ENCODE data around the gene ZNF672. TPM values are rescaled to one million over a fixed set of nuclear protein-coding genes. Genes with fewer than 3 reads are reported as not detected.
A peak's percentile ranks its signal among the peaks of the same experiment; 100 is the strongest.
"Not testable (repeated sequence)": the region's sequence is repeated elsewhere in the genome, so short reads cannot be mapped to it uniquely, and the experiment has no call there.

The ZNF672 gene
- total RNA-seq, 1 experiment from 2014 or later = 13.8 TPM

GRCh38 chr1:248812736-248813425 lies 25.1 kb upstream of the ZNF672 start:
- DNase-seq (ENCODE audit: low read depth) = no peak

- no peak for DNase-seq (ENCODE audit: low read depth)
These were observed 24.5 kb upstream of the ZNF672 start for GRCh38 chr1:248813546-248813945.

GRCh38 chr1:248814351-248814750 lies 23.7 kb upstream of the ZNF672 start:
- no peak for DNase-seq (ENCODE audit: low read depth)

GRCh38 chr1:248815407-248816034 lies 22.5 kb upstream of the ZNF672 start:
- no peak for DNase-seq (ENCODE audit: low read depth)

GRCh38 chr1:248816042-248816851 lies 21.8 kb upstream of the ZNF672 start:
- no peak for DNase-seq (ENCODE audit: low read depth)

- DNase-seq (ENCODE audit: low read depth) = no peak
These were observed 21.0 kb upstream of the ZNF672 start for GRCh38 chr1:248817065-248817464.

GRCh38 chr1:248818505-248819374 lies 19.3 kb upstream of the ZNF672 start:
- DNase-seq (ENCODE audit: low read depth) = no peak

GRCh38 chr1:248820041-248820585 lies 17.9 kb upstream of the ZNF672 start:
- DNase-seq (ENCODE audit: low read depth) = no peak

- peak; percentile 84 for DNase-seq (ENCODE audit: low read depth)
These were observed 16.9 kb upstream of the ZNF672 start for GRCh38 chr1:248821101-248821500.

GRCh38 chr1:248821641-248822040 lies 16.4 kb upstream of the ZNF672 start:
- no peak for DNase-seq (ENCODE audit: low read depth)

GRCh38 chr1:248822148-248823032 lies 15.6 kb upstream of the ZNF672 start:
- no peak for DNase-seq (ENCODE audit: low read depth)

GRCh38 chr1:248823517-248824001 lies 14.5 kb upstream of the ZNF672 start:
- DNase-seq (ENCODE audit: low read depth) = peak; percentile 79

- DNase-seq (ENCODE audit: low read depth) = no peak
These were observed 13.7 kb upstream of the ZNF672 start for GRCh38 chr1:248824301-248824700.

- no peak for DNase-seq (ENCODE audit: low read depth)
These were observed 13.3 kb upstream of the ZNF672 start for GRCh38 chr1:248824701-248825100.

- DNase-seq (ENCODE audit: low read depth) = no peak
These were observed 12.9 kb upstream of the ZNF672 start for GRCh38 chr1:248825136-248825535.

- DNase-seq (ENCODE audit: low read depth) = no peak
These were observed 12.5 kb upstream of the ZNF672 start for GRCh38 chr1:248825573-248825908.

- peak; percentile 93 for DNase-seq (ENCODE audit: low read depth)
These were observed 11.9 kb upstream of the ZNF672 start, which contains the start of gene SH3BP5L for GRCh38 chr1:248825909-248826760. Gene SH3BP5L, minus strand, starts transcription at chr1:248825915. Its CDS starts 980 bp downstream, at chr1:248824935.

GRCh38 chr1:248828845-248829244 lies 9.2 kb upstream of the ZNF672 start:
- peak; percentile 75 for DNase-seq (ENCODE audit: low read depth)

- DNase-seq (ENCODE audit: low read depth) = not testable (repeated sequence)
These were observed 7.4 kb upstream of the ZNF672 start for GRCh38 chr1:248830718-248831017.
